ENCODE results near the gene DAP.

- TF ChIP-seq, protein P1, sequence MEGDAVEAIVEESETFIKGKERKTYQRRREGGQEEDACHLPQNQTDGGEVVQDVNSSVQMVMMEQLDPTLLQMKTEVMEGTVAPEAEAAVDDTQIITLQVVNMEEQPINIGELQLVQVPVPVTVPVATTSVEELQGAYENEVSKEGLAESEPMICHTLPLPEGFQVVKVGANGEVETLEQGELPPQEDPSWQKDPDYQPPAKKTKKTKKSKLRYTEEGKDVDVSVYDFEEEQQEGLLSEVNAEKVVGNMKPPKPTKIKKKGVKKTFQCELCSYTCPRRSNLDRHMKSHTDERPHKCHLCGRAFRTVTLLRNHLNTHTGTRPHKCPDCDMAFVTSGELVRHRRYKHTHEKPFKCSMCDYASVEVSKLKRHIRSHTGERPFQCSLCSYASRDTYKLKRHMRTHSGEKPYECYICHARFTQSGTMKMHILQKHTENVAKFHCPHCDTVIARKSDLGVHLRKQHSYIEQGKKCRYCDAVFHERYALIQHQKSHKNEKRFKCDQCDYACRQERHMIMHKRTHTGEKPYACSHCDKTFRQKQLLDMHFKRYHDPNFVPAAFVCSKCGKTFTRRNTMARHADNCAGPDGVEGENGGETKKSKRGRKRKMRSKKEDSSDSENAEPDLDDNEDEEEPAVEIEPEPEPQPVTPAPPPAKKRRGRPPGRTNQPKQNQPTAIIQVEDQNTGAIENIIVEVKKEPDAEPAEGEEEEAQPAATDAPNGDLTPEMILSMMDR (IDR thresholded peaks at IDR 0.05), result no peak
- TF ChIP-seq POLR2A (IDR thresholded peaks at IDR 0.05; ENCODE audit: low read length), result no peak
- no peak for TF ChIP-seq NFE2L2 (conservative IDR thresholded peaks at IDR 0.05; ENCODE audit: low read length)
Observed at GRCh38 chr5:10715605-10716290, 45.3 kb downstream of the DAP start.

Data from A549 (cell line).